BJ (cell line): ENCODE data around the gene FTO. TPM values are rescaled to one million over a fixed set of nuclear protein-coding genes. Genes with fewer than 3 reads are reported as not detected.

ENCODE experiments used
- CTCF ChIA-PET: fragments of 350-600 bp; formaldehyde crosslinking; extraction: SDS; loops from one replicate; lab custom pipeline; 2021; ENCODE audit warnings: antibody characterized with exemption, inconsistent platforms; lab: Yijun Ruan, JAX
- POLR2A ChIA-PET: fragments of 300-600 bp; sonication (Branson Sonifier 250); formaldehyde crosslinking; extraction: SDS; loops from one replicate; lab custom pipeline; 2021; ENCODE audit warnings: antibody characterized with exemption; lab: Charles Lee
- DNase-seq: peaks from one replicate; pipeline ENCODE4 v3.0.0-alpha.2; 2011; ENCODE audit warnings: low read depth
- H3K27me3 ChIP-seq: 2 replicates; pipeline ENCODE4 v1.6.0; 2011; ENCODE audit warnings: low read length; ENCODE audit not compliant: control insufficient read depth, insufficient read depth
- H3K36me3 ChIP-seq: 2 replicates; pipeline ENCODE4 v1.5.1; 2011; ENCODE audit warnings: low read length; ENCODE audit not compliant: control insufficient read depth, insufficient read depth
- H3K4me3 ChIP-seq: 2 replicates; pipeline ENCODE4 v1.5.1; 2011; ENCODE audit warnings: low read depth, mild to moderate bottlenecking, control low read depth, low read length
- CTCF ChIP-seq: IDR thresholded peaks from 2 replicates; pipeline ENCODE4 v1.5.1; 2011; ENCODE audit warnings: low read depth, mild to moderate bottlenecking, control low read depth, inconsistent platforms, low read length, moderate library complexity; ENCODE audit not compliant: insufficient read depth
- polyA plus RNA-seq: library from polyadenylated mRNA; depleted of rRNA; stranded (reverse); fragments of >200 nt; gene quantifications from 2 replicates; pipeline ENCODE4 v1.2.3, GENCODE V29; 2011

FTO gene
- polyA plus RNA-seq, 1 experiment = 86.3 TPM

GRCh38 chr16:54000361-54000760 lies 296.4 kb downstream of the FTO start:
- H3K36me3 ChIP-seq = no peaks in the 10 kb centered on the region
- DNase-seq = no peak
- CTCF ChIA-PET = no interaction called here
- TF ChIP-seq CTCF = no peak
- H3K4me3 ChIP-seq = no peak overlapping the region
- no peaks in the 10 kb centered on the region for H3K27me3 ChIP-seq
- POLR2A ChIA-PET = no interaction called here

- no peaks in the 10 kb centered on the region for H3K27me3 ChIP-seq
- no peak for DNase-seq
- H3K4me3 ChIP-seq = no peak overlapping the region
- TF ChIP-seq CTCF = no peak
- CTCF ChIA-PET = no interaction called here
- POLR2A ChIA-PET = no interaction called here
- no peaks in the 10 kb centered on the region for H3K36me3 ChIP-seq
Observed at GRCh38 chr16:54006693-54007092, 302.7 kb downstream of the FTO start.

GRCh38 chr16:54007504-54007903 lies 303.5 kb downstream of the FTO start:
- ChIA-PET POLR2A (no interaction called here), CTCF (no interaction called here)
- TF ChIP-seq CTCF = no peak
- DNase-seq = no peak
- Histone ChIP-seq H3K36me3 (no peaks in the 10 kb centered on the region), H3K27me3 (no peaks in the 10 kb centered on the region), H3K4me3 (no peak overlapping the region)

- ChIA-PET CTCF (no interaction called here), POLR2A (no interaction called here)
- H3K27me3 ChIP-seq = no peaks in the 10 kb centered on the region
- no peak overlapping the region for H3K4me3 ChIP-seq
- no peak for DNase-seq
- no peaks in the 10 kb centered on the region for H3K36me3 ChIP-seq
- TF ChIP-seq CTCF = no peak
Observed at GRCh38 chr16:54009464-54010176, 305.7 kb downstream of the FTO start.

GRCh38 chr16:54015147-54015546 lies 311.2 kb downstream of the FTO start:
- no peak for TF ChIP-seq CTCF
- CTCF ChIA-PET = no interaction called here
- POLR2A ChIA-PET = no interaction called here
- H3K36me3 ChIP-seq = no peaks in the 10 kb centered on the region
- no peak overlapping the region for H3K4me3 ChIP-seq
- DNase-seq = no peak
- no peaks in the 10 kb centered on the region for H3K27me3 ChIP-seq
